ENCODE results near the gene FADS6.

Gene FADS6, protein sequence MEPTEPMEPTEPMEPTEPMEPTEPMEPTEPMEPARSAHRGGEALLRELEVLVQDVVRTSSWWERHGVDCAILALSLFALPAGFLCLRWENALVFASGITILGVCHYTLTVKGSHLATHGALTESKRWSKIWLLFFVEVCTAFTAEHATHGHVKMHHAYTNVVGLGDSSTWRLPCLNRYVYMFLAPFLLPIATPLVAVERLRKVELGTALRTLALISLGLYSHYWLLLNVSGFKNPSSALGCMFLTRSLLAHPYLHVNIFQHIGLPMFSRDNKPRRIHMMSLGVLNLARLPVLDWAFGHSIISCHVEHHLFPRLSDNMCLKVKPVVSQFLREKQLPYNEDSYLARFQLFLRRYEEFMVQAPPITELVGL

DNA sequence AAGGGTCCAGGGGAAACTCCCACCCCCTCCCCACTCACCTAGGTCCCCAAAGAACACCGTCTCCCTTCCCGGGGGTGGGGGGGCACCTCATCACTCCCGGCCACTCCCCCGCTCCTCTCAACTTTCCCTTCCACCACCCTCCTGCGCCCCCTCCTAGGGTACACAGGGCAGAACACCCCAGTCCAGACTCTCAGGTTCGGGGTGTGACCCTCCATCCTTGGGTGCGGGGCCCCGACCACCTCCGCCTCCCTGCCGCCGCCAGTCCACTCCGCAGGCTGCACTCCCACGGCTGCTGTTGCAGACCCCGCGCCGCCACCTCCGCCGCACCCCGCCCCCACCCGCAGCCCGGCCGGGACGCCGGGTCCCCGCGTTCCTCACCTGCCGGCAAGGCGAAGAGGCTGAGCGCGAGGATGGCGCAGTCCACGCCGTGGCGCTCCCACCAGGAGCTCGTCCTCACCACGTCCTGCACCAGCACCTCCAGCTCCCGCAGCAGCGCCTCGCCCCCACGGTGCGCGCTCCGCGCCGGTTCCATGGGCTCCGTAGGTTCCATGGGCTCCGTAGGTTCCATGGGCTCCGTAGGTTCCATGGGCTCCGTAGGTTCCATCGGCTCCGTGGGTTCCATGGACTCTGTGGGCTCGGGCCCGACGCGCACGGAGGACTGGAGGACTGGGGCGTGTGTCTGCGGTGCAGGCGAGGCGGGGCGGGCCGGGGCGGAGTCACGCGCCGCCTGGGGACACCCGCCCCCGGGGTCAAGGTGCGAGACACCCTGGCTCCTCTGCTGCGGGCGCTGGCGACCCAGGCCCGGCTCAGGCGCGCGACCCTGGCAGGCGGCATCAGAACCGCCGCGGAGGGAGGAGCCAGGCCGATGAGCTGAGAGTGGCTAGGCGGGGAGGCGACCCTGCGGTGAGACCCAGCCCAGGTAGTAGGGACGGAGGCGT is at the start of gene FADS6:
Gene FADS6 (minus strand): TSS at position 660 of the 938 bp plus-strand sequence. CDS start 38 bp downstream, at position 622.
- no peak within 1 kb of the TSS for H3K27ac ChIP-seq
- H3K4me1 ChIP-seq (ENCODE audit: control insufficient read depth in 1 of 2, insufficient read depth in 1 of 2, low read depth in 1 of 2, low read length in 1 of 2) = no peaks in the 10 kb centered on the region
- H3K36me3 ChIP-seq = no peaks in the 10 kb centered on the region
- peaks cover 91% of the 10 kb centered on the region for H3K27me3 ChIP-seq
- no peaks in the 10 kb centered on the region for H3K9me3 ChIP-seq
- TF ChIP-seq, protein P1, sequence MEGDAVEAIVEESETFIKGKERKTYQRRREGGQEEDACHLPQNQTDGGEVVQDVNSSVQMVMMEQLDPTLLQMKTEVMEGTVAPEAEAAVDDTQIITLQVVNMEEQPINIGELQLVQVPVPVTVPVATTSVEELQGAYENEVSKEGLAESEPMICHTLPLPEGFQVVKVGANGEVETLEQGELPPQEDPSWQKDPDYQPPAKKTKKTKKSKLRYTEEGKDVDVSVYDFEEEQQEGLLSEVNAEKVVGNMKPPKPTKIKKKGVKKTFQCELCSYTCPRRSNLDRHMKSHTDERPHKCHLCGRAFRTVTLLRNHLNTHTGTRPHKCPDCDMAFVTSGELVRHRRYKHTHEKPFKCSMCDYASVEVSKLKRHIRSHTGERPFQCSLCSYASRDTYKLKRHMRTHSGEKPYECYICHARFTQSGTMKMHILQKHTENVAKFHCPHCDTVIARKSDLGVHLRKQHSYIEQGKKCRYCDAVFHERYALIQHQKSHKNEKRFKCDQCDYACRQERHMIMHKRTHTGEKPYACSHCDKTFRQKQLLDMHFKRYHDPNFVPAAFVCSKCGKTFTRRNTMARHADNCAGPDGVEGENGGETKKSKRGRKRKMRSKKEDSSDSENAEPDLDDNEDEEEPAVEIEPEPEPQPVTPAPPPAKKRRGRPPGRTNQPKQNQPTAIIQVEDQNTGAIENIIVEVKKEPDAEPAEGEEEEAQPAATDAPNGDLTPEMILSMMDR (IDR thresholded peaks at IDR 0.05) = no peak
- no peak within 1 kb of the TSS for H3K4me3 ChIP-seq (ENCODE audit: low read depth in 1 of 2, low read length in 1 of 2)

DNA sequence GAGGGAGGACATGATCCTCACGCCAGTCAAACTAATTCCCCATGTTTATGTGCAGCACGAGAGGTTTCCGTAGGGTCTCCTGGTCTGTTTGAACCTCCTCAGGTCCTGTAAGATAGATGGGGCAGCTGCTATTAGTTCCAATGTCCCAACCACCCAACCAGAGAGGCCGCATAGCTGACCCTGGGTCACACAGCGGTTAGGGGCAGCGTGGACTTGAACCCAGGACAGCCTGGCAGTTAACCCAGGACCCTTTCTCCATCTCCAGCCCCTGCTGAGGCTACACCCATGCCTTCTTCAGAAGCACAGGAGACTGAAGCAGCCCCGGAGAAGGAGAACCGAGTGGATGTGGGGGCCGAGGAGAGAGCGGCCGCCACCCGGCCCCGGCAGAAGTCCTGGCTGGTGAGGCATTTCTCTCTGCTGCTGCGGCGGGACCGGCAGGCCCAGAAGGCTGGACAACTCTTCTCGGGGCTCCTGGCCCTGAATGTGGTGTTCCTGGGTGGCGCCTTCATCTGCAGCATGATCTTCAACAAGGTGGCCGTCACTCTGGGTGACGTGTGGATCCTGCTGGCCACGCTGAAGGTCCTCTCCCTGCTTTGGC is 47.8 kb upstream of the FADS6 start:
- TF ChIP-seq, protein P1 (IDR thresholded peaks at IDR 0.05) = no peak
- Histone ChIP-seq H3K27me3 (peaks cover 99% of the 10 kb centered on the region), H3K36me3 (no peaks in the 10 kb centered on the region), H3K9me3 (no peaks in the 10 kb centered on the region), H3K4me1 (ENCODE audit: control insufficient read depth in 1 of 2, insufficient read depth in 1 of 2, low read depth in 1 of 2, low read length in 1 of 2) (no peaks in the 10 kb centered on the region), H3K4me3 (ENCODE audit: low read depth in 1 of 2, low read length in 1 of 2) (no peak overlapping the region), H3K27ac (no peak overlapping the region)

DNA sequence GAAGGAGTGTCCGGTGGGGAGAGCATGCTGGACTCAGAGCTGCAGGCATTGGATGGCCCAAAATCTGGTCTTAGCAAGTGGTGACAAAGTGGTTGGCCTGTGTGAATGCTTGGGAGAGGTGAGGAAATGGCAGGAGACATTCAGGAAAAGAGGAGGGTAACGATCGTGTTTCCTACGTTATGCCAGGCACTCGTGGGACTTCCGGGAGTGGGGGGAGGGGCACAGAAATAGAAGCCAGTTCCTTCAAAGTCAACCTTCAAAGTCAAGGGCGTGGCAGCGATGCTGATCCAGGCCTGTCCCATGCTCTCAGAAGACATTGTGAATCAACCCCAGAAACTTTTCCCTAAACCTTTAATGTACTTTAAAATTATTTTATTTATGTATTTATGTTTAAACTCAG is 46.1 kb upstream of the FADS6 start:
- Histone ChIP-seq H3K27me3 (peaks cover 99% of the 10 kb centered on the region), H3K4me1 (ENCODE audit: control insufficient read depth in 1 of 2, insufficient read depth in 1 of 2, low read depth in 1 of 2, low read length in 1 of 2) (no peaks in the 10 kb centered on the region), H3K27ac (no peak overlapping the region), H3K9me3 (no peaks in the 10 kb centered on the region), H3K36me3 (no peaks in the 10 kb centered on the region), H3K4me3 (ENCODE audit: low read depth in 1 of 2, low read length in 1 of 2) (no peak overlapping the region)
- TF ChIP-seq, protein P1 (IDR thresholded peaks at IDR 0.05) = no peak

DNA sequence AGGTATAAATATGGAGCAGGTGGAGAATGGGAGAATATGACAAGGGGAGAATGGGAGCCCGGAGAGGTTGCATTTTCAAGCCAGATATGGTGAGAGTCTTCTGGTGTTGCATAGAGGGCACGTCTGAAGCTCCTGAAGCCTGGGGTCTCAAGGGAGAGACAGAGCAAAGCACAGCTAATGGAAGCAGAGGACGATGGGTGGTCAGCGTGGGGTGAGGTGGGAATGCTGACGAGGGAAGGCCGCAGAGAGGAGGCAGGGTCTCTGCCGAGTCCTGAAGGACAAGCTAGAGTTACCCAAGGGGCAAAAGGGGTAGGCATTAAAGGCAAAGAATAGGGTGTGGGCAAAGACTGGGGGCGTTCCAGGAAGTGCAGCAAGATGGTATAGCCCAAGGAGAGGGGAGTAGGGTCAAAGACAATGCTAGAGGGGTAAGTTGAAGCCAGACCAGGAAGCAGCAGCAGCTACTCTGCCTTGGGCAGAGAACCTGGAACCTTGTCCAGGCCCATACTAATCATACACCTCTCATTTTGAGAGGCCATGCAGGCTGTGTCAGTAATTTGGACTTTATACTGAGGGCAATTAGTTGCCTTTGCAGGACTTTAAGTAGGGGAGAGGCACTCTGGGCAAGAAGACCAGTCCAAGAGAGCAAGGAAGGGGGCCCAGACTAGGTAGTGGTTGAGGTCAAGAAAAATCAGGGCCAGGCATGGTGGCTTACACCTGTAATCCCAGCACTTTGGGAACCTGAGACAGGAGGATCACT is 44.9 kb upstream of the FADS6 start:
- Histone ChIP-seq H3K36me3 (no peaks in the 10 kb centered on the region), H3K9me3 (no peaks in the 10 kb centered on the region), H3K4me1 (ENCODE audit: control insufficient read depth in 1 of 2, insufficient read depth in 1 of 2, low read depth in 1 of 2, low read length in 1 of 2) (no peaks in the 10 kb centered on the region), H3K4me3 (ENCODE audit: low read depth in 1 of 2, low read length in 1 of 2) (no peak overlapping the region), H3K27ac (no peak overlapping the region), H3K27me3 (peaks cover 99% of the 10 kb centered on the region)
- TF ChIP-seq, protein P1 (IDR thresholded peaks at IDR 0.05) = no peak

Data from neutrophil (primary cell).